Smooth muscle cell (in vitro differentiated cells): ENCODE results near the gene RCAN1. TPM values are rescaled to one million over a fixed set of nuclear protein-coding genes. Genes with fewer than 3 reads are reported as not detected.
A peak's percentile ranks its signal among the peaks of the same experiment; 100 is the strongest.

Experiments used
- DNase-seq: peaks from one replicate; lab custom pipeline; 2025; ENCODE audit not compliant: unreplicated experiment; lab: John Stamatoyannopoulos, UW
- H2AFZ ChIP-seq: fragments of 200-600 bp; sonication (generic); 2 replicates; pipeline ENCODE4 v1.6.0; 2016; ENCODE audit warnings: antibody characterized with exemption, low read depth, mild to moderate bottlenecking
- H3F3A ChIP-seq: fragments of 200-600 bp; sonication (generic); 2 replicates; pipeline ENCODE4 v1.6.0; 2017; ENCODE audit warnings: antibody characterized with exemption, low read depth
- H3K27ac ChIP-seq: fragments of 200-600 bp; sonication (generic); 2 replicates; pipeline ENCODE4 v1.5.1; 2016; ENCODE audit warnings: low read depth, mild to moderate bottlenecking
- H3K27me3 ChIP-seq: fragments of 200-600 bp; sonication (generic); 2 replicates; pipeline ENCODE4 v1.6.1; 2016; ENCODE audit warnings: low read depth, mild to moderate bottlenecking
- H3K36me3 ChIP-seq: fragments of 200-600 bp; sonication (generic); 2 replicates; pipeline ENCODE4 v1.5.1; 2016; ENCODE audit warnings: low read depth
- H3K4me1 ChIP-seq: fragments of 200-600 bp; sonication (generic); 2 replicates; pipeline ENCODE4 v1.5.1; 2016; ENCODE audit warnings: low read depth
- H3K4me2 ChIP-seq: fragments of 200-600 bp; sonication (generic); 2 replicates; pipeline ENCODE4 v1.6.0; 2016; ENCODE audit warnings: mild to moderate bottlenecking
- H3K4me3 ChIP-seq: fragments of 200-600 bp; sonication (generic); 2 replicates; pipeline ENCODE4 v1.5.1; 2016; ENCODE audit warnings: mild to moderate bottlenecking
- H3K79me2 ChIP-seq: fragments of 200-600 bp; sonication (generic); 2 replicates; pipeline ENCODE4 v1.6.0; 2016; ENCODE audit warnings: low read depth, mild to moderate bottlenecking
- H3K9ac ChIP-seq: fragments of 200-600 bp; sonication (generic); 2 replicates; pipeline ENCODE4 v1.6.0; 2016; ENCODE audit warnings: low read depth
- H3K9me3 ChIP-seq: fragments of 200-600 bp; sonication (generic); replicated peaks from 2 replicates; pipeline ENCODE4 v1.5.1; 2016; ENCODE audit warnings: low read depth
- H4K20me1 ChIP-seq: fragments of 200-600 bp; sonication (generic); 2 replicates; pipeline ENCODE4 v1.6.0; 2016; ENCODE audit warnings: low read depth
- CTCF ChIP-seq: fragments of 200-600 bp; sonication (generic); IDR thresholded peaks from 2 replicates; pipeline ENCODE4 v1.5.1; 2017; ENCODE audit warnings: borderline replicate concordance, mild to moderate bottlenecking, antibody characterized with exemption; ENCODE audit not compliant: insufficient read depth, poor library complexity, severe bottlenecking
- WGBS: methylation state at CpG from one replicate; pipeline ENCODE4 v1.1.7; 2016; ENCODE audit warnings: low lambda C conversion rate; 5-methylcytosine and 5-hydroxymethylcytosine counted together
- polyA plus RNA-seq: library from polyadenylated mRNA; unstranded; fragments of >200 nt; fragmentation: Nextera tagmentation; extraction: Ambion mirVana; gene quantifications from 2 replicates; pipeline ENCODE4 v1.2.1, GENCODE V29; 2016
- total RNA-seq: library from RNA; depleted of rRNA; stranded (reverse); fragments of >200 nt; gene quantifications from 2 replicates; pipeline ENCODE4 v1.2.3, GENCODE V29; 2014

Gene RCAN1
- total and polyA plus RNA-seq, 2 experiments from 2014 or later, result 77.3 to 155 TPM

- Histone ChIP-seq H3K27me3 (no peaks in the 10 kb centered on the region), H3F3A (no peaks in the 10 kb centered on the region), H3K9me3 (no peaks in the 10 kb centered on the region), H2AFZ (no peak overlapping the region), H3K4me1 (peaks cover 7% of the 10 kb centered on the region), H3K79me2 (no peaks in the 10 kb centered on the region), H3K4me3 (no peak overlapping the region), H4K20me1 (no peaks in the 10 kb centered on the region), H3K9ac (no peak overlapping the region), H3K36me3 (no peaks in the 10 kb centered on the region), H3K4me2 (no peak overlapping the region), H3K27ac (peak overlapping the region; percentile 16)
- DNase-seq, result no peak
- 93% methylated on average over 8 of the region's 8 CpGs for WGBS
- no peak for TF ChIP-seq CTCF
Observed at GRCh38 chr21:34594566-34595234, 20.2 kb downstream of the RCAN1 start.

- H3K27me3 ChIP-seq, result no peaks in the 10 kb centered on the region
- H3F3A ChIP-seq, result no peaks in the 10 kb centered on the region
- no peak overlapping the region for H3K4me3 ChIP-seq
- TF ChIP-seq CTCF, result no peak
- H4K20me1 ChIP-seq, result no peaks in the 10 kb centered on the region
- no peaks in the 10 kb centered on the region for H3K9me3 ChIP-seq
- no peaks in the 10 kb centered on the region for H3K79me2 ChIP-seq
- 96% methylated on average over 12 of the region's 12 CpGs for WGBS
- H2AFZ ChIP-seq, result no peak overlapping the region
- no peak overlapping the region for H3K4me2 ChIP-seq
- H3K4me1 ChIP-seq, result peaks cover 7% of the 10 kb centered on the region
- no peaks in the 10 kb centered on the region for H3K36me3 ChIP-seq
- no peak overlapping the region for H3K9ac ChIP-seq
- DNase-seq, result no peak
- no peak overlapping the region for H3K27ac ChIP-seq
Observed at GRCh38 chr21:34593954-34594531, 20.9 kb downstream of the RCAN1 start.

- Histone ChIP-seq H3K4me3 (no peak overlapping the region), H3K27ac (no peak overlapping the region)
- TF ChIP-seq CTCF, result no peak
Observed at GRCh38 chr21:34593423-34593822, 21.5 kb downstream of the RCAN1 start.

More at GRCh38 chr21:34593423-34593822, 21.5 kb downstream of the RCAN1 start:
- WGBS, result 70% methylated on average over 5 of the region's 5 CpGs
- H3K27me3 ChIP-seq, result no peaks in the 10 kb centered on the region
- DNase-seq, result no peak
- H3K9me3 ChIP-seq, result no peaks in the 10 kb centered on the region
- no peak overlapping the region for H3K9ac ChIP-seq
- no peak overlapping the region for H2AFZ ChIP-seq
- peaks cover 7% of the 10 kb centered on the region for H3K4me1 ChIP-seq
- no peaks in the 10 kb centered on the region for H3K36me3 ChIP-seq
- H3K4me2 ChIP-seq, result no peak overlapping the region
- H4K20me1 ChIP-seq, result no peaks in the 10 kb centered on the region
- no peaks in the 10 kb centered on the region for H3K79me2 ChIP-seq
- no peaks in the 10 kb centered on the region for H3F3A ChIP-seq
